PC-3 (cell line): ENCODE results near the gene POU2F1. TPM values are rescaled to one million over a fixed set of nuclear protein-coding genes. Genes with fewer than 3 reads are reported as not detected.

ENCODE experiments used
- ATAC-seq: fragments of 200-7000 bp; cut with Tn5 transposase; 2 replicates; pipeline ENCODE4 v1.9.1; 2020; ENCODE audit warnings: mild to moderate bottlenecking, moderate library complexity
- BruUV-seq: library from RNA; stranded (reverse); fragments of 400-500 nt; replicated peaks from 2 replicates; lab custom pipeline; 2021; lab: Mats Ljungman, UMichigan
- CTCF ChIA-PET: fragments of 300-600 bp; sonication (Branson Sonifier 250); formaldehyde crosslinking; loops from one replicate; lab custom pipeline; 2022; ENCODE audit warnings: antibody characterized with exemption; lab: Charles Lee
- POLR2A ChIA-PET: fragments of 300-600 bp; sonication (Branson Sonifier 250); formaldehyde crosslinking; loops from one replicate; lab custom pipeline; 2022; ENCODE audit warnings: antibody characterized with exemption; ENCODE audit not compliant: unreplicated experiment; lab: Charles Lee
- DNase-seq: peaks from one replicate; pipeline ENCODE4 v3.0.0-alpha.2; 2015
- H2AFZ ChIP-seq: fragments of 300-600 bp; sonication (generic); 2 replicates; pipeline ENCODE4 v1.6.0; 2016; ENCODE audit warnings: antibody characterized with exemption, low read length
- H3F3A ChIP-seq: fragments of 300-600 bp; sonication (generic); one replicate; pipeline ENCODE4 v1.6.0; 2017; ENCODE audit warnings: antibody characterized with exemption, low read length, control low read depth, mild to moderate bottlenecking; ENCODE audit not compliant: unreplicated experiment
- H3K27ac ChIP-seq: fragments of 300-600 bp; sonication (generic); 2 replicates; pipeline ENCODE4 v1.5.1; 2016; ENCODE audit warnings: mild to moderate bottlenecking, low read length
- H3K27me3 ChIP-seq: fragments of 300-600 bp; sonication (generic); 2 replicates; pipeline ENCODE4 v1.6.1; 2016; ENCODE audit warnings: low read length, mixed read lengths
- H3K36me3 ChIP-seq: fragments of 300-600 bp; sonication (generic); 2 replicates; pipeline ENCODE4 v1.6.1; 2016; ENCODE audit warnings: low read depth, mixed run types, low read length, mixed read lengths
- H3K4me1 ChIP-seq: fragments of 300-600 bp; sonication (generic); 2 replicates; pipeline ENCODE4 v1.5.1; 2016; ENCODE audit warnings: low read length; ENCODE audit not compliant: insufficient read depth
- H3K4me2 ChIP-seq: fragments of 300-600 bp; sonication (generic); 2 replicates; pipeline ENCODE4 v1.6.0; 2016; ENCODE audit warnings: low read length
- H3K4me3 ChIP-seq: fragments of 300-600 bp; sonication (generic); 2 replicates; pipeline ENCODE4 v1.5.1; 2016; ENCODE audit warnings: mild to moderate bottlenecking, low read length, mixed read lengths
- H3K79me2 ChIP-seq: fragments of 300-600 bp; sonication (generic); 2 replicates; pipeline ENCODE4 v1.6.1; 2017; ENCODE audit warnings: low read length, mixed read lengths
- H3K9ac ChIP-seq: fragments of 300-600 bp; sonication (generic); 2 replicates; pipeline ENCODE4 v1.6.0; 2016; ENCODE audit warnings: mild to moderate bottlenecking, low read length
- H3K9me2 ChIP-seq: fragments of 300-600 bp; sonication (generic); replicated peaks from 2 replicates; pipeline ENCODE4 v1.6.1; 2016; ENCODE audit warnings: mixed run types, low read length, mixed read lengths
- H3K9me3 ChIP-seq: fragments of 300-600 bp; sonication (generic); 2 replicates; pipeline ENCODE4 v1.6.1; 2016; ENCODE audit warnings: low read length, mixed read lengths
- H4K20me1 ChIP-seq: fragments of 300-600 bp; sonication (generic); 2 replicates; pipeline ENCODE4 v1.6.1; 2016; ENCODE audit warnings: low read length, mixed read lengths
- EZH2 ChIP-seq: fragments of 300-600 bp; sonication (generic); IDR thresholded peaks from one replicate; pipeline ENCODE4 v1.6.1; 2017; ENCODE audit warnings: antibody characterized with exemption, mild to moderate bottlenecking, low read length; ENCODE audit not compliant: unreplicated experiment
- EZH2phosphoT487 ChIP-seq: fragments of 300-600 bp; sonication (generic); IDR thresholded peaks from 2 replicates; pipeline ENCODE4 v1.6.1; 2018; ENCODE audit warnings: mild to moderate bottlenecking, antibody characterized with exemption, low read length, borderline replicate concordance
- intact Hi-C: fragments of 100-400 bp; cut with micrococcal nuclease; formaldehyde crosslinking; loops from 2 replicates; pipeline ENCODE4 v1.9.0; 2023
- total RNA-seq: library from RNA; depleted of rRNA; stranded (reverse); fragments of >200 nt; gene quantifications from 2 replicates; pipeline ENCODE4 v1.2.3, GENCODE V29; 2014
- TF ChIP-seq, protein P1 (sequence below): fragments of 300-600 bp; sonication (generic); conservative IDR thresholded peaks from 2 replicates; pipeline ENCODE4 v1.5.1; 2017; ENCODE audit warnings: antibody characterized with exemption, low read depth, mild to moderate bottlenecking, low read length

The POU2F1 gene
- total RNA-seq, 1 experiment from 2014 or later = 8.7 TPM

DNA sequence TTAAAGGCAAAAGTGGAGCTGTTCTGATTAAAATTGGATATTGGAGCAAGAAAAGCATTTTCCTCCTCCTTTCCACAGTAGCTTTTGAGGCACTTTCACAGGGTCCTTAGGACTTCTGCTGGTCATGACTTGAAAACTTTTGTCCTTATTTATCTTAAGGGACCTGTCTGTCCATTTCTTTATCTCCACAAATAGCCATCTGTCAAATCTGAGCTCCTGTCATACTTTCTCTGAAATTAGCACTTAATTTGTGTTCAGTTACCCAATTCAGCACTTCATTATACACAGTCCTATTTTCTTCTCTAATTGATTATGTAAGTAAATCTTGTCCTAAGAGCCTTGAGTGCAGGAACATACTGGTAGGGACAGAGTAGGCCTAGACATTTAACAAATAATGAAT is 9.8 kb downstream of the POU2F1 start:
- no peak for ATAC-seq
- Histone ChIP-seq H2AFZ (no peak overlapping the region), H3K4me3 (no peak overlapping the region), H3K36me3 (no peaks in the 10 kb centered on the region), H3K27me3 (no peaks in the 10 kb centered on the region), H4K20me1 (peaks cover 32% of the 10 kb centered on the region), H3K4me2 (no peak overlapping the region), H3K4me1 (peaks cover 14% of the 10 kb centered on the region), H3F3A (no peaks in the 10 kb centered on the region), H3K27ac (no peak overlapping the region), H3K9me2 (no peaks in the 10 kb centered on the region), H3K79me2 (peaks cover 98% of the 10 kb centered on the region), H3K9ac (no peak overlapping the region), H3K9me3 (no peaks in the 10 kb centered on the region)
- BruUV-seq = no TSS peak
- no peak for DNase-seq
- ChIA-PET POLR2A (interaction anchor here (0.9 kb wide), 1 partner anchor 1842 kb away, joined by 5 read pairs; no protein-coding TSS in a partner anchor), CTCF (interaction anchor here (1.2 kb wide), 1 partner anchor 10 kb away, joined by 5 read pairs; no protein-coding TSS in a partner anchor)
- TF ChIP-seq, protein P1, sequence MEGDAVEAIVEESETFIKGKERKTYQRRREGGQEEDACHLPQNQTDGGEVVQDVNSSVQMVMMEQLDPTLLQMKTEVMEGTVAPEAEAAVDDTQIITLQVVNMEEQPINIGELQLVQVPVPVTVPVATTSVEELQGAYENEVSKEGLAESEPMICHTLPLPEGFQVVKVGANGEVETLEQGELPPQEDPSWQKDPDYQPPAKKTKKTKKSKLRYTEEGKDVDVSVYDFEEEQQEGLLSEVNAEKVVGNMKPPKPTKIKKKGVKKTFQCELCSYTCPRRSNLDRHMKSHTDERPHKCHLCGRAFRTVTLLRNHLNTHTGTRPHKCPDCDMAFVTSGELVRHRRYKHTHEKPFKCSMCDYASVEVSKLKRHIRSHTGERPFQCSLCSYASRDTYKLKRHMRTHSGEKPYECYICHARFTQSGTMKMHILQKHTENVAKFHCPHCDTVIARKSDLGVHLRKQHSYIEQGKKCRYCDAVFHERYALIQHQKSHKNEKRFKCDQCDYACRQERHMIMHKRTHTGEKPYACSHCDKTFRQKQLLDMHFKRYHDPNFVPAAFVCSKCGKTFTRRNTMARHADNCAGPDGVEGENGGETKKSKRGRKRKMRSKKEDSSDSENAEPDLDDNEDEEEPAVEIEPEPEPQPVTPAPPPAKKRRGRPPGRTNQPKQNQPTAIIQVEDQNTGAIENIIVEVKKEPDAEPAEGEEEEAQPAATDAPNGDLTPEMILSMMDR = no peak
- TF ChIP-seq EZH2 = no peak
- TF ChIP-seq EZH2phosphoT487 = no peak
- intact Hi-C loops = no loop called here

DNA sequence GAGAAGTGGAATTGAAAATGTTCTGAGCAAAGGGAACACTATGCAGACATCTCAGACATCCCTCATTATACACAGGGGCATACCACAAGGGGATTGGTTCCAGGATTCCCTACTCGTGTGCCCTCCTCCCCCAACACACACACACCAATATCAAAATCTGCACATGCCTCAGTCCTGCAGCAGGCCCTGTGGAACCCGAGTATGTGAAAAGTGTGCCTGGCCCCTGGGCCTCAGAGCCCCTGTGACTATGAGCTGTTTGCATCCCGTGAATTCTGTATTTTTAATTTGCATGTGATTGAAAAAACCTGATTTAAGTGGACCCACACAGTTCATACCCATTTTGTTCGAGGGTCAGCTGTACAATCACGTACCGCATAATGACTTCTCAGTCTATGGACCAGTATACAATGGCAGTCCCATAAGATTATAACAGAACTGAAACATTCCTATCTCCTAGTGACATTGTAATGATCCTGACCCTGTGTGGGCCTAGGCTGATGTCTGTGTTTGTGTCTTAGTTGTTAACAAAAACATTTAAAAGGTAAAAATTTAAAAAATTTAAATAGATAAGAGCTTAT is 11.3 kb downstream of the POU2F1 start:
- Histone ChIP-seq H3K27me3 (no peaks in the 10 kb centered on the region), H3F3A (no peaks in the 10 kb centered on the region), H3K79me2 (peaks cover 95% of the 10 kb centered on the region), H3K4me3 (no peak overlapping the region), H3K9ac (no peak overlapping the region), H3K9me3 (no peaks in the 10 kb centered on the region), H4K20me1 (peaks cover 27% of the 10 kb centered on the region), H3K36me3 (no peaks in the 10 kb centered on the region), H3K9me2 (no peaks in the 10 kb centered on the region), H3K27ac (no peak overlapping the region), H3K4me2 (no peak overlapping the region), H3K4me1 (peaks cover 8% of the 10 kb centered on the region), H2AFZ (no peak overlapping the region)
- ATAC-seq = no peak
- POLR2A ChIA-PET = no interaction called here
- BruUV-seq = no TSS peak
- no peak for TF ChIP-seq EZH2phosphoT487
- TF ChIP-seq, protein P1 = no peak
- no peak for TF ChIP-seq EZH2
- CTCF ChIA-PET = no interaction called here
- DNase-seq = no peak
- intact Hi-C loops = no loop called here

DNA sequence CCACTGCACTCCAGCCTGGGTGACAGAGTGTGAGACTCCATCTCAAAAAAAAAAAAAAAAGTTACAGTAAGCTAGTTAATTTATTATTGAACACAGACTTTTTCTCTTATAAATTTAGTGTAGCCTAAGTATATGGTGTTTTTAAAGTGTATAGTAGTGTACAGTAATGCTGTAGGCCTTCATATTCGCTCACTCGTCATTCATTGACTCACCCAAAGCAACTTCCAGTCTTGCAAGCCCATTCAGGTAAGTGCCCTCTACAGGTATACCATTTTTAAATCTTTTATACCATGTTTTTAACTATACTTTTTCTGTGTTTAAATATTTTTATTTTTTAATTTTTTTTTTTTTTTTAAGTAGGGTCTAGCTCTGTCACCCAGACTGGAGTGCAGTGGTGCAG is 12.1 kb downstream of the POU2F1 start:
- no peaks in the 10 kb centered on the region for H3K36me3 ChIP-seq
- peaks cover 8% of the 10 kb centered on the region for H3K4me1 ChIP-seq
- TF ChIP-seq, protein P1 = no peak
- H3F3A ChIP-seq = no peaks in the 10 kb centered on the region
- no TSS peak for BruUV-seq
- intact Hi-C loops = no loop called here
- no peaks in the 10 kb centered on the region for H3K27me3 ChIP-seq
- peaks cover 93% of the 10 kb centered on the region for H3K79me2 ChIP-seq
- DNase-seq (peak; percentile 22), ATAC-seq (no peak)
- no peak overlapping the region for H3K9ac ChIP-seq
- ChIA-PET POLR2A (no interaction called here), CTCF (interaction anchor here (0.6 kb wide), 1 partner anchor 9 kb away, joined by 3 read pairs; no protein-coding TSS in a partner anchor)
- no peak overlapping the region for H3K4me3 ChIP-seq
- no peak overlapping the region for H2AFZ ChIP-seq
- H3K4me2 ChIP-seq = no peak overlapping the region
- H3K27ac ChIP-seq = no peak overlapping the region
- H4K20me1 ChIP-seq = peaks cover 25% of the 10 kb centered on the region
- no peaks in the 10 kb centered on the region for H3K9me3 ChIP-seq
- no peaks in the 10 kb centered on the region for H3K9me2 ChIP-seq
